NT2/D1 (cell line): ENCODE measurements around the gene CRISPLD2.
A peak's percentile ranks its signal among the peaks of the same experiment; 100 is the strongest.

Experiments
- DNase-seq: peaks from one replicate; pipeline ENCODE4 v3.0.0-alpha.2; 2011; ENCODE audit warnings: low read depth, low spot score
- H3K27me3 ChIP-seq: 2 replicates; pipeline ENCODE4 v1.6.0; 2011; ENCODE audit warnings: mild to moderate bottlenecking; ENCODE audit not compliant: insufficient read length, insufficient read depth
- H3K36me3 ChIP-seq: 2 replicates; pipeline ENCODE4 v1.6.1; 2011; ENCODE audit warnings: mild to moderate bottlenecking, low read length, mixed read lengths; ENCODE audit not compliant: insufficient read depth, insufficient read length
- H3K4me1 ChIP-seq: 2 replicates; pipeline ENCODE4 v1.5.1; 2011; ENCODE audit not compliant: insufficient read depth, insufficient read length
- H3K4me3 ChIP-seq: 2 replicates; pipeline ENCODE4 v1.5.1; 2011; ENCODE audit warnings: low read depth; ENCODE audit not compliant: insufficient read length
- H3K9ac ChIP-seq: 2 replicates; pipeline ENCODE4 v1.6.0; 2011; ENCODE audit warnings: low read depth; ENCODE audit not compliant: insufficient read length
- H3K9me3 ChIP-seq: 2 replicates; pipeline ENCODE4 v1.5.1; 2011; ENCODE audit warnings: mild to moderate bottlenecking, low read length; ENCODE audit not compliant: insufficient read depth
- SUZ12 ChIP-seq: IDR thresholded peaks from 2 replicates; pipeline ENCODE4 v1.6.1; 2011; ENCODE audit not compliant: insufficient read length, insufficient read depth; ENCODE audit errors: extremely low read depth
- YY1 ChIP-seq: IDR thresholded peaks from 2 replicates; pipeline ENCODE4 v1.6.1; 2011; ENCODE audit not compliant: insufficient read length, insufficient read depth
- ZNF274 ChIP-seq: IDR thresholded peaks from 2 replicates; pipeline ENCODE4 v1.6.1; 2011; ENCODE audit warnings: mild to moderate bottlenecking, low read depth, low read length

The CRISPLD2 gene

DNA sequence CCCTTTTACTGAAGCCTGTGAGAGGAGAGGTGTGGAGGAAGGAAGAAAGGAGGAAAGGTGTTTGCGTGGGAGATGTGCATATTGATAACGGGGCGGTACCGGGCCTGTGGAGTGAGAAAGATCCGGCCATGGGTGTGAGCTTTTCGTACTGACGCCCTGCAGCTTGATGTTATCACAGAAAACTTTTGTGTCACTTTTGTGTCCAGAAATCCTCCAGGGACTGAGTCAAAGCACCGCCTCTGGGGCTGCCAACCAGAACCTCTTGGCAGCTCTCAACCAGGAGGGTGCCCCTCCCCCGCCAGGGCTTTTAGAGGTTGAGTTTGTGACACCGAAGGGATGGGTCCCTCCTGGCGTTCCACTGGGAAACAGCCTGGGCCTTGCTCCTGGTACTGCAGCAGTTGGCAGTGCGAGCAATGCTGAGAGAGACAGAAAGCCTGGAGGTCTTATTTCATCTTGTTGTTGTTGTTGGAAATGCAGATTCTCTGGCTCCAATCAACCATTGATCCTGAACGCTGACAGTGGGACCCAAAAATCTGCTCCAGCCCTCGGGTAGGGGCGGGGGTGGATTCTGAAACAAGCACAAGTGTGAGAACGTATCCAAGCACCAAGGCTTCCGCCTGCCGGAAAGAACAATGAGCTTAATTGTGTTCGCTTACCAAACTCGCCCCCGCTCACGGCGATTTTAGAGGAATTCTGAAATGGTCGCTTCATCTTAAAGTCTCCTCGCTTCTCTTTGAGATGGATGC is 65.0 kb downstream of the CRISPLD2 start:
- Histone ChIP-seq H3K4me1 (peaks cover 19% of the 10 kb centered on the region), H3K9me3 (no peaks in the 10 kb centered on the region), H3K9ac (peak overlapping the region; percentile 45), H3K27me3 (no peaks in the 10 kb centered on the region), H3K36me3 (peaks cover 4% of the 10 kb centered on the region), H3K4me3 (no peak overlapping the region)
- DNase-seq = no peak
- TF ChIP-seq YY1 (no peak), ZNF274 (no peak), SUZ12 (no peak)

GRCh38 chr16:84885342-84885910 is 65.6 kb downstream of the CRISPLD2 start:
- Histone ChIP-seq H3K9me3 (no peaks in the 10 kb centered on the region), H3K4me1 (peaks cover 17% of the 10 kb centered on the region), H3K36me3 (peaks cover 4% of the 10 kb centered on the region), H3K27me3 (no peaks in the 10 kb centered on the region), H3K9ac (peak overlapping the region; percentile 45), H3K4me3 (no peak overlapping the region)
- no peak for DNase-seq
- TF ChIP-seq YY1 = no peak
- no peak for TF ChIP-seq SUZ12
- no peak for TF ChIP-seq ZNF274

GRCh38 chr16:84886497-84887090 is 66.8 kb downstream of the CRISPLD2 start:
- no peak overlapping the region for H3K4me3 ChIP-seq
- no peaks in the 10 kb centered on the region for H3K27me3 ChIP-seq
- TF ChIP-seq SUZ12 (no peak), ZNF274 (no peak), YY1 (no peak)
- H3K4me1 ChIP-seq = peaks cover 17% of the 10 kb centered on the region
- no peak for DNase-seq
- H3K9me3 ChIP-seq = no peaks in the 10 kb centered on the region
- no peak overlapping the region for H3K9ac ChIP-seq
- peaks cover 4% of the 10 kb centered on the region for H3K36me3 ChIP-seq

DNA sequence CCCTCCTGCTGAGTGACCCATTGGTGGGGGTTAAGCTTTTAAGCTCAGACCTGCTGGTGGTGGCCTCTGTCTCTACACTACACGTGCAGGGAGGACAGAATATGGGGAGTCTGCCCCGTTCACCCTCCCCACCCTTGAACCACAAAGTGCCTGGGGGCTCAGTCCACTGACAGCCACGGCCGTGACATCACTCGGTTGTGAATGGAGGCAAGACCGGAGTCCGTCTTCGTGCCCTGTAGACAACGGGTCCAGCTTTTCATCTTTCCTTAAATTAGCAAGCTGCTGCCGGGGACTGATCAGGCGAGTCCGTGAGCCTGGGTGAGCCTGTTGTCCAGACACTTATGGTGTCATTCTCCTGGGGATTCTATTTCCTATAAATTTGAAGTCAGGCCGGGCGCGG is 67.4 kb downstream of the CRISPLD2 start:
- Histone ChIP-seq H3K4me3 (no peak overlapping the region), H3K9me3 (no peaks in the 10 kb centered on the region), H3K9ac (no peak overlapping the region), H3K4me1 (peaks cover 17% of the 10 kb centered on the region), H3K27me3 (no peaks in the 10 kb centered on the region), H3K36me3 (peaks cover 4% of the 10 kb centered on the region)
- DNase-seq = no peak
- no peak for TF ChIP-seq SUZ12
- no peak for TF ChIP-seq ZNF274
- no peak for TF ChIP-seq YY1

DNA sequence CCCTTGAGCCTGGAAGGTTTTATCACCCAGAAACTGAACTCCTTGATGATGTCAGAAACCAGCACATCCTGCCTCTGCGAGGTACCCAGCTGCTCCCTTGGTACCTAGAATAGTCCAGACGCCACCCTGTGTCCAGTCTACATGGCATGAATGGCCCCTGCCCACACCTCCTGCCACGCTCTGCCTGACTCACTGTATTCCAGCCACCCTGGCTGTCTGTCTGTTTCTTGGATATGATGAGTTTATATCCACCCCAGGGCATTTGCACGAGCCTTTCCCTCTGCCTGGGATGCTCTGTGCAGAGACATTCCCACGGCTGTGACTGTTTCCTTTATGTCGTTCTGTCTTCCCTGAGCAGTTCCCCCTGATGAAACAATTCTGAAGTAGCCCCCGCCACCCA is 68.7 kb downstream of the CRISPLD2 start:
- H3K4me3 ChIP-seq = no peak overlapping the region
- H3K9me3 ChIP-seq = no peaks in the 10 kb centered on the region
- no peak for DNase-seq
- peaks cover 4% of the 10 kb centered on the region for H3K36me3 ChIP-seq
- peaks cover 14% of the 10 kb centered on the region for H3K4me1 ChIP-seq
- no peak overlapping the region for H3K9ac ChIP-seq
- TF ChIP-seq ZNF274 (no peak), YY1 (no peak), SUZ12 (no peak)
- H3K27me3 ChIP-seq = no peaks in the 10 kb centered on the region

DNA sequence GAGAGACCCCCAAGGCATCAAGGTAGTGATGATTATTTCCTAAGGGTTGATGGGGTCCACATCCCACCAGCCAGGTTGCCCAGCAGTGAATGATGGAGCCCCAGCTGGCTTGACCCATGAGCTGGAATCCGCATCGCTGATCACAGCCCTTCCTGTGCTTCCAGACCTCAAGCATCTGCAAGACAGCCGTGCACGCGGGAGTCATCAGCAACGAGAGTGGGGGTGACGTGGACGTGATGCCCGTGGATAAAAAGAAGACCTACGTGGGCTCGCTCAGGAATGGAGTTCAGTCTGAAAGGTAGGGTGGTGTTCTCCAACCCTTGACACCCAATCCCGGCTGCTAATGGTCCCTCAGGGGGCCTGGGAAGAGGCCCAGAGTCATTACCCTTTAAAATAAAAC is 69.3 kb downstream of the CRISPLD2 start:
- no peak overlapping the region for H3K9ac ChIP-seq
- no peak for DNase-seq
- TF ChIP-seq YY1 = no peak
- no peak for TF ChIP-seq ZNF274
- no peaks in the 10 kb centered on the region for H3K9me3 ChIP-seq
- H3K4me1 ChIP-seq = peaks cover 11% of the 10 kb centered on the region
- peaks cover 7% of the 10 kb centered on the region for H3K36me3 ChIP-seq
- no peaks in the 10 kb centered on the region for H3K27me3 ChIP-seq
- H3K4me3 ChIP-seq = no peak overlapping the region

DNA sequence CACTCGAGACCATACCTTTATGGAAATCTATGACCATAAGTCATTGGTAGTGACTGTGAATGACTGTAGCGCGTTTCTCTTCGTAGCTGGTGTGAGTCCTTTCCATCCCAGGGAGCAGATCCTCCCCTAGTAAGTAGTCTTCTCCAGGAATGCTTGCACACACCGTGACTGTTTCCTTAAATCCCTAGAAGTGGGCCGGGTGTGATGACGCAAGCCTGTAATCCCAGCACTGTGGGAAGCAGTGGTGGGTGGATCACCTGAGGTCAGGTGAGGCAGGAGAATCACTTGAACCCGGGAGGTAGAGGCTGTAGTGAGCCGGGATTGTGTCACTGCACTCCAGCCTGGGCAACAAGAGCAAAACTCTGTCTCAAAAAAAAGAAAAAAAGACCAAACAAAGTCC is 70.6 kb downstream of the CRISPLD2 start:
- H3K9me3 ChIP-seq = no peaks in the 10 kb centered on the region
- peaks cover 7% of the 10 kb centered on the region for H3K4me1 ChIP-seq
- H3K27me3 ChIP-seq = no peaks in the 10 kb centered on the region
- TF ChIP-seq ZNF274 (no peak), SUZ12 (no peak), YY1 (no peak)
- no peak for DNase-seq
- peaks cover 7% of the 10 kb centered on the region for H3K36me3 ChIP-seq
- no peak overlapping the region for H3K4me3 ChIP-seq
- no peak overlapping the region for H3K9ac ChIP-seq
